Loucy (cell line): Measurements from ENCODE around the gene MMRN1.

Experiments used
- H2AFZ ChIP-seq: fragments of 200-600 bp; sonication (generic); 2 replicates; pipeline ENCODE4 v1.6.0; 2016; ENCODE audit warnings: antibody characterized with exemption, mild to moderate bottlenecking, low read length, moderate library complexity
- H3F3A ChIP-seq: fragments of 200-600 bp; 2 replicates; pipeline ENCODE4 v1.6.0; 2016; ENCODE audit warnings: antibody characterized with exemption, low read depth, mild to moderate bottlenecking
- H3K27me3 ChIP-seq: fragments of 200-600 bp; sonication (generic); 2 replicates; pipeline ENCODE4 v1.6.1; 2014; ENCODE audit warnings: low read length, mild to moderate bottlenecking; ENCODE audit not compliant: insufficient read depth, poor library complexity, severe bottlenecking
- H3K36me3 ChIP-seq: fragments of 200-600 bp; sonication (generic); 2 replicates; pipeline ENCODE4 v1.6.1; 2016; ENCODE audit warnings: low read length; ENCODE audit not compliant: insufficient read depth
- H3K4me1 ChIP-seq: fragments of 200-600 bp; sonication (generic); 2 replicates; pipeline ENCODE4 v1.5.1; 2014; ENCODE audit warnings: low read length, mild to moderate bottlenecking; ENCODE audit not compliant: insufficient read depth, poor library complexity, severe bottlenecking
- H3K4me2 ChIP-seq: fragments of 200-600 bp; sonication (generic); 2 replicates; pipeline ENCODE4 v1.6.0; 2014; ENCODE audit warnings: antibody characterized with exemption, low read length, low read depth, mild to moderate bottlenecking; ENCODE audit not compliant: poor library complexity, severe bottlenecking
- H3K4me3 ChIP-seq: fragments of 200-600 bp; sonication (generic); 2 replicates; pipeline ENCODE4 v1.5.1; 2014; ENCODE audit warnings: low read length, mild to moderate bottlenecking, mixed read lengths; ENCODE audit not compliant: poor library complexity, severe bottlenecking
- H3K79me2 ChIP-seq: fragments of 200-600 bp; sonication (generic); 2 replicates; pipeline ENCODE4 v1.6.1; 2014; ENCODE audit warnings: low read length; ENCODE audit not compliant: insufficient read depth
- H3K9ac ChIP-seq: fragments of 200-600 bp; sonication (generic); 2 replicates; pipeline ENCODE4 v1.6.0; 2014; ENCODE audit warnings: mild to moderate bottlenecking, low read depth, low read length, moderate library complexity; ENCODE audit not compliant: poor library complexity, severe bottlenecking
- H3K9me2 ChIP-seq: fragments of 200-600 bp; sonication (generic); replicated peaks from 2 replicates; pipeline ENCODE4 v1.6.1; 2016; ENCODE audit warnings: low read depth, low read length, mixed read lengths
- H3K9me3 ChIP-seq: fragments of 200-600 bp; sonication (generic); 2 replicates; pipeline ENCODE4 v1.6.1; 2014; ENCODE audit warnings: mild to moderate bottlenecking, antibody characterized with exemption, low read length, low read depth; ENCODE audit not compliant: insufficient read depth
- H4K20me1 ChIP-seq: fragments of 200-600 bp; sonication (generic); 2 replicates; pipeline ENCODE4 v1.6.0; 2014; ENCODE audit warnings: antibody characterized with exemption, low read length, mild to moderate bottlenecking; ENCODE audit not compliant: insufficient read depth, poor library complexity, severe bottlenecking
- EZH2phosphoT487 ChIP-seq: fragments of 200-600 bp; IDR thresholded peaks from 2 replicates; pipeline ENCODE4 v1.6.1; 2018; ENCODE audit warnings: antibody characterized with exemption, mild to moderate bottlenecking, moderate library complexity, borderline replicate concordance
- TF ChIP-seq, protein P1 (sequence below): fragments of 200-600 bp; sonication (generic); conservative IDR thresholded peaks from 2 replicates; pipeline ENCODE4 v1.5.1; 2014; ENCODE audit warnings: mild to moderate bottlenecking, antibody characterized with exemption, low read length

MMRN1 gene

DNA sequence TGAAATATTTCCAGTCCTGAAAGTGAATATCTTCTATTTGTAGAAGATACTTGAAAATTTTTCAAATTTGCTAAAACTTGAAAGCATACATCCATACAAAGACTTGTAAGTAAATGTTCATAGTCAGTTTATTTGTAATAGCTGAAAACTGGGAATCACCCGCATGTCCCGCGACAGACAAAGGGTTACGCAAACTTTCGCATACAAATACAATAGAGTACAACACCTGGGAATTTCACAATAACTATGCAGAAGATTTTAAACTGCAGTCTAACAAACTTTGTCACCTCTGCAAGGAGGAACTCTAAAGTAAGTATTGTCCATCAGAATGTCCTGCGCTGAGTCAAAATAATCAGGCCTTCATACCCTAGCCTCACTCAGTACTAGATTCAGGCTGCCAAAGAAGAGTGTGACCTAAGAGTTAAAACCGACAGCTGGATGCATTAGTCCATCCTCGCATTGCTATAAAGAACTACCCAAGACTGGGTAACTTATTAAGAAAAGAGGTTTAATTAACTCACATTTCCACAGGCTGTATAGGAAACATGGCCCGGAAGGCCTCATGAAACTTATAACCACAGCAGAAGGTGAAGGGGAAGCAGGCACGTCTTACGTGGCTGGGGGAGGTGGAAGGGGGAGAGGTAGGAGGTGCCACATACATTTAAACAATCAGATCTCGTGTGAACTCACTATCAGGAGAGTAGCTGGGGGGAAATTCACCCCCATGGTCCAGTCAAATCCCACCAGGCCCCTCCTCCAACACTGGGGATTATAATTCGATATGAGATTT lies 60.4 kb downstream of the MMRN1 start:
- peak overlapping the region; percentile 18 for H3K4me3 ChIP-seq
- H3K4me2 ChIP-seq: peak overlapping the region; percentile 43
- H4K20me1 ChIP-seq: no peaks in the 10 kb centered on the region
- H3K27me3 ChIP-seq: no peaks in the 10 kb centered on the region
- no peaks in the 10 kb centered on the region for H3K9me2 ChIP-seq
- H3K36me3 ChIP-seq: no peaks in the 10 kb centered on the region
- H2AFZ ChIP-seq: no peak overlapping the region
- peaks cover 38% of the 10 kb centered on the region for H3K4me1 ChIP-seq
- no peak overlapping the region for H3K9ac ChIP-seq
- no peaks in the 10 kb centered on the region for H3F3A ChIP-seq
- H3K79me2 ChIP-seq: no peaks in the 10 kb centered on the region
- no peaks in the 10 kb centered on the region for H3K9me3 ChIP-seq
- TF ChIP-seq EZH2phosphoT487: no peak
- TF ChIP-seq, protein P1, sequence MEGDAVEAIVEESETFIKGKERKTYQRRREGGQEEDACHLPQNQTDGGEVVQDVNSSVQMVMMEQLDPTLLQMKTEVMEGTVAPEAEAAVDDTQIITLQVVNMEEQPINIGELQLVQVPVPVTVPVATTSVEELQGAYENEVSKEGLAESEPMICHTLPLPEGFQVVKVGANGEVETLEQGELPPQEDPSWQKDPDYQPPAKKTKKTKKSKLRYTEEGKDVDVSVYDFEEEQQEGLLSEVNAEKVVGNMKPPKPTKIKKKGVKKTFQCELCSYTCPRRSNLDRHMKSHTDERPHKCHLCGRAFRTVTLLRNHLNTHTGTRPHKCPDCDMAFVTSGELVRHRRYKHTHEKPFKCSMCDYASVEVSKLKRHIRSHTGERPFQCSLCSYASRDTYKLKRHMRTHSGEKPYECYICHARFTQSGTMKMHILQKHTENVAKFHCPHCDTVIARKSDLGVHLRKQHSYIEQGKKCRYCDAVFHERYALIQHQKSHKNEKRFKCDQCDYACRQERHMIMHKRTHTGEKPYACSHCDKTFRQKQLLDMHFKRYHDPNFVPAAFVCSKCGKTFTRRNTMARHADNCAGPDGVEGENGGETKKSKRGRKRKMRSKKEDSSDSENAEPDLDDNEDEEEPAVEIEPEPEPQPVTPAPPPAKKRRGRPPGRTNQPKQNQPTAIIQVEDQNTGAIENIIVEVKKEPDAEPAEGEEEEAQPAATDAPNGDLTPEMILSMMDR: no peak

DNA sequence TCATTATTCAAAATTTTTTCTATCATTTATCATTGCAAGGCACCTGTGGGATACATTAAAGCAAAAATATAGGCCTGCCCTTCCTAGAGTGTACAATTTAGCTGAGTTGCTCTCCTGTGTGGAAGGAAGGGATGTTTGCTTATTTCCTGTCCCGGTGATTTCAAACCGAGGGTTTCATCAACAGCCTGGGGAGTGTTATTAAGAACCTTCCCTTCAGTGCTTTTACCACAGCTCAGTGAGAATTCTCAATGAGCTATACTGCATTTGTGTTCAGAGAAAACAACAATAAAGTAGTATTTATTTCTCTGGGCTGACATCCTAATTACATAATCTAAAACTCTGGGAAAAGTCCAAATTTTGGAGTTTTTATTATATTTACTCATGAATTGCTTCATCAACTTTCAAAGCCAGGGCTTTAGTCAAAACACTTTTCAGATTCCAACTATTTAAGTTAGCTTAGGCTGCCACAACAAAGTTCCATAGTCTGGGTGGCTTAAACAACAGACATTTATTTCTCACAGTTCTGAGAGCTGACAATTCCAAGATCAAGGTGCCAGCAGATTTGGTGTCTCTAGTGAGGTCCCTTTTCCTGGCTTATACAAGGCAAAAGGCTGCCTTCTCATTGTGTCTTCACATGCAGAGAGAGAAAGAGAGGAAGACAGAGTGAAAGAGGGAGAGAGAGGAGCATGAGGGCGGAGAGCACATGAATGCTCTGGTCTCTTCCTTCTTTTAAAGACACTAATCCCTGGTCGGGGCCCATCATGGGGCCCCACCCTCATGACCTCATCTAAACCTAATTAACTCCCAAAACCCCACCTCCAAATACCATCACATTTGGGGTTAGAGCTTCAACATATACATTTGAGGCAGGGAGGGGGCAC lies 62.6 kb downstream of the MMRN1 start:
- Histone ChIP-seq H3K9ac (no peak overlapping the region), H3K4me2 (peak overlapping the region; percentile 7), H3K79me2 (no peaks in the 10 kb centered on the region), H3K9me3 (no peaks in the 10 kb centered on the region), H3K9me2 (no peaks in the 10 kb centered on the region), H3K36me3 (no peaks in the 10 kb centered on the region), H2AFZ (no peak overlapping the region; the same call in 1 of the 2 replicates), H3F3A (no peaks in the 10 kb centered on the region), H4K20me1 (no peaks in the 10 kb centered on the region), H3K27me3 (no peaks in the 10 kb centered on the region), H3K4me3 (no peak overlapping the region), H3K4me1 (peaks cover 35% of the 10 kb centered on the region)
- TF ChIP-seq EZH2phosphoT487: no peak
- TF ChIP-seq, protein P1: no peak

DNA sequence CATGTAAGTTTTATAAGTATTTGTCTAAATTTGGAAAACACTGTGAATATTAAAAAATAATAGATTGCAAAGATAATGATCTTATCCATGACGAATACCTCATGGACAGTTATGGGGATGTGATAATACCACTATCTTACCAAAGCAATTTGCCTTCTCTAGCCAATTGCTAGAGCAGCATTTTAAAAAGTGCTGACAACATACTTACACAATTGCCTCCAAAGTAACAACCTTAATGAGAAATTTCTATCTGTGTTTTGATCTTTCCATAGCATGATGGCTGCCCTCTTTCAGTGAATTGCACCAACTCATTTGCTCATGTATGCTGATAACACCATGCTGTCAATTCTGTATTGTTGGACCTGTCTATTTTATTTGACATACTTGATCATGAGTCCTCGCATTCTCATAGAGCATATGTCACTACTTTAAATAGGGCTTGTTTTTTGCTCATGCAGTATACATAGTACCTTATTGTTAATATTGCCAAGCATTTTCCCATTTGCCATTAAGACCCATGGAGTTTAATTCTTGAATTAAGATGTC lies 87.2 kb downstream of the MMRN1 start:
- H3K9ac ChIP-seq: no peak overlapping the region
- H3F3A ChIP-seq: no peaks in the 10 kb centered on the region
- no peaks in the 10 kb centered on the region for H3K27me3 ChIP-seq
- H3K4me3 ChIP-seq: no peak overlapping the region
- H3K36me3 ChIP-seq: no peaks in the 10 kb centered on the region
- no peak overlapping the region for H2AFZ ChIP-seq
- no peaks in the 10 kb centered on the region for H4K20me1 ChIP-seq
- TF ChIP-seq, protein P1: no peak
- no peak for TF ChIP-seq EZH2phosphoT487
- H3K79me2 ChIP-seq: no peaks in the 10 kb centered on the region
- no peaks in the 10 kb centered on the region for H3K9me2 ChIP-seq
- no peaks in the 10 kb centered on the region for H3K9me3 ChIP-seq
- no peaks in the 10 kb centered on the region for H3K4me1 ChIP-seq
- no peak overlapping the region for H3K4me2 ChIP-seq
